A549 (cell line): ENCODE data around the gene PLAC8L1.

ENCODE experiments used
- JUN ChIP-seq, 2 experiments: fragments of >200 bp; sonication (Bioruptor Twin); formaldehyde crosslinking; IDR thresholded peaks; 2 replicates in 1 of 2; 3 replicates in 1 of 2; pipeline ENCODE4 v1.6.1; 2016 to 2017
- PHF8 ChIP-seq: fragments of 200-600 bp; sonication (generic); IDR thresholded peaks from 2 replicates; pipeline ENCODE4 v1.6.1; 2016; ENCODE audit warnings: low read depth, mild to moderate bottlenecking, antibody characterized with exemption, moderate library complexity, borderline replicate concordance
- POLR2A ChIP-seq: IDR thresholded peaks from 2 replicates; pipeline ENCODE4 v1.6.1; 2012; ENCODE audit warnings: mild to moderate bottlenecking, low read length
- TF ChIP-seq, protein P1 (sequence below): IDR thresholded peaks from 2 replicates; pipeline ENCODE4 v1.6.1; 2012

DNA sequence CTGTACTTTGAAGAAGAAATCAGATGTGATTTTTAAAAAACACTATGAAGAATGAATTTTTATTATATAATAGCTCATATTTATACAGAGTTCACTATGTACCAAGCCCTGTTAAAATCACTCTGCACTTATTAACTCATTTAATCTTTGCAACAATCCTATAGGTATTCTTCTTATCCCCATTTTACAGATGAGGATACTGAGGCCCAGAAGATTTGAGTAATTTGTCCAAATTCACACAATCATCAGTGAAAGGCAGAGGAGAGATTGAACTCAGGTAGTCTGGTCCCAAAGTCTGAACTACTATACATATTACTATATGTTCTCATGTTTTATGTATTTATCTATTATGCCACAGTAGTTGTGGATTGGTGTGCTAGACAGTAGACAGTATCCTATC is 16.1 kb downstream of the PLAC8L1 start:
- TF ChIP-seq POLR2A (no peak), PHF8 (no peak), JUN (IDR thresholded peaks at IDR 0.05) (no peak)
- TF ChIP-seq, protein P1, sequence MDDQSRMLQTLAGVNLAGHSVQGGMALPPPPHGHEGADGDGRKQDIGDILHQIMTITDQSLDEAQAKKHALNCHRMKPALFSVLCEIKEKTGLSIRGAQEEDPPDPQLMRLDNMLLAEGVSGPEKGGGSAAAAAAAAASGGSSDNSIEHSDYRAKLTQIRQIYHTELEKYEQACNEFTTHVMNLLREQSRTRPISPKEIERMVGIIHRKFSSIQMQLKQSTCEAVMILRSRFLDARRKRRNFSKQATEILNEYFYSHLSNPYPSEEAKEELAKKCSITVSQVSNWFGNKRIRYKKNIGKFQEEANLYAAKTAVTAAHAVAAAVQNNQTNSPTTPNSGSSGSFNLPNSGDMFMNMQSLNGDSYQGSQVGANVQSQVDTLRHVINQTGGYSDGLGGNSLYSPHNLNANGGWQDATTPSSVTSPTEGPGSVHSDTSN: no peak
